Activated CD4-positive, alpha-beta T cell treated with anti-CD3 and anti-CD28 coated beads, Interleukin-10, Interleukin-2, amounts not matched to agents 100 ng/mL and 50 ng/mL, durations not matched to agents 16 hours and 8 hours (primary cell): ENCODE measurements around the gene ZNF675.
A peak's percentile ranks its signal among the peaks of the same experiment; 100 is the strongest.
"Not testable (repeated sequence)": the region's sequence is repeated elsewhere in the genome, so short reads cannot be mapped to it uniquely, and the experiment has no call there.

Experiments
- DNase-seq: peaks from one replicate; pipeline ENCODE4 v3.0.0-alpha.2; 2020

The ZNF675 gene

GRCh38 chr19:23686621-23687423, at the start of gene ZNF675:
Gene ZNF675, minus strand, starts transcription at chr19:23687212. Its CDS starts 179 bp downstream, at chr19:23687033.
- peak; percentile 93 for DNase-seq

DNA sequence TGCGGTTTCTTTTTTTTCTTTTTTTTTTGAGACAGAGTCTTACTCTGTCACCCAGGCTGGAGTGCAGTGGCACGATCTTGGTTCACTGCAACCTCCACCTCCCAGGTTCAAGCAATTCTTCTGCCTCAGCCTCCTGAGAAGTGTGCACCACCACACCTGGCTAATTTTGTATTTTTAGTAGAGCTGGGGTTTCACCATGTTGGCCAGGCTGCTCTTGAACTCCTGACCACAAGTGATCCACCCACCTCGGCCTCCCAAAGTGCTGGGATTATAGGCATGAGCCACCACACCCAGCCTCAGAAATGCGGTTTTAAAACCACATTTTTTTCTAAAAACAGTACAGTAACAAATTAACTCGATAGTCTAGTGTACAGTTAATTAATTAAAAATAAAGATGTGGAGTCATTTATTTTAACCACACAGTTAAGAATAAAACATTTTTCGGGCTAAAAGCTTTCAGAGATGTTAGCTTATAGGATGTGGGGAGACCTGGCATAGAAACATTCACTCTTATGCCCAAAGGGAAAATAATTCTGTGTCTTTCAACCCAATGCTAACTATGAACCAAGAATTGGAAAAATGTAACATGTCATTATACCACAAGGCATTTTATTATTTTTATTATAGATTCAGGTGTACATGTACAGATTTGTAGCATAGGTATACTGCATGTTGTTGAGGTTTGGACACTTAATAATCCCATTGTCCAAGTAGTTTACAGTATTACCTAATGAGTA, 43.9 kb upstream of the ZNF675 start:
- DNase-seq = not testable (repeated sequence)

- not testable (repeated sequence) for DNase-seq
These were observed 37.1 kb upstream of the ZNF675 start for GRCh38 chr19:23724161-23724560.

- DNase-seq = no peak
These were observed 31.8 kb upstream of the ZNF675 start for GRCh38 chr19:23718802-23719201.

DNA sequence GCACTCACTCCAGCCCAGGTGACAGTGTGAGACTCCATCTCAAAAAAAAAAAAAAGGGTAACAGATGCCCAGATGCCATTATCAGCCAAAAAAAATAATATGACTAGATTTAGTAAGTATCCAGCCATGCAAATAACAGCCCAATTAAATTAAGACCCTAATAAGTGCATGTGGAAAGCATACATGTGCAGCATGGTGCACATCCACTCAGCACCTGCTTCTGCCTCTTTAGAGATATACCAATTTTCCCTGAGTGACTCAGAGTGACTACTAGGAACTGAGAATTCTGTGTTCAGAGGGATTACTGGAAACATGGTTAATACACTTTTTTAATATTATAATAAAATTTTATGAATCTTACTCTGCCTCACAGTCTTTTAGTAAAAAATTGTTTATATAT, 29.8 kb upstream of the ZNF675 start:
- DNase-seq = no peak

DNA sequence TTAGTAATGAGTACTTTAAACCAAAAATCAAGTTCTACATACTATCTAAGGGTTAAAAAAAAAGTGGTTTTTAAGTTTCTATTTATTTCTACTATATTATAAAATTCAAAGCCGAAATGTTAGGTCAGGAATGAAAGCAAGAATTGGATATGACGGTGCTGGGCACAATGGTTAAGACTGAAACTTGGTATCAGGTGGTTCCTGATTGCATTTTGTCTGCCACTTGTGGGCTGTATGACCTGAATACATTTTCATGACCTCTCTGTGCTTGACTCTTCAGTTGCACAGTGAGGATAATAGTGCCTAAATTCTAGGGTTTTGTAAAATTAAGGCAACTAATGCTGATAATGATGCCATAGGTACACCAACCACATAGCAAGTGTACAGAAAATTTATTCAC, 22.3 kb upstream of the ZNF675 start:
- no peak for DNase-seq

- no peak for DNase-seq
These were observed 19.6 kb upstream of the ZNF675 start for GRCh38 chr19:23706657-23707056.

DNA sequence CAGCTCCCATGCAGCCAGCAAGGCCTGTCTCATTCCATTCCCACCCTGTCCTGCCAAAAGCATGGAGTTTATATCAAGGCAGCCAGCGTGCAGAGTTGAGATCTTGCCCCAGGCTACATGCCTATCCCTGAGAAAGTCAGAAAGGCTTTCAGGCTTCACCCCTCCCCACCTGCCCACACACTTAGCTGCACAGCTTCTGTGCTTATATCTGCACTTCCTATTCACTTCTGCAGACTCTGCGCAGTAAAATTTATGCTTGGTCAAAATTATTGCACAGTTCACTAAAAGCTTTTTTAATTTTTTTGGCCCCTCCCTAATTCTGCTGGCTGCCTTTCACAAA, 12.5 kb upstream of the ZNF675 start:
- no peak for DNase-seq

DNA sequence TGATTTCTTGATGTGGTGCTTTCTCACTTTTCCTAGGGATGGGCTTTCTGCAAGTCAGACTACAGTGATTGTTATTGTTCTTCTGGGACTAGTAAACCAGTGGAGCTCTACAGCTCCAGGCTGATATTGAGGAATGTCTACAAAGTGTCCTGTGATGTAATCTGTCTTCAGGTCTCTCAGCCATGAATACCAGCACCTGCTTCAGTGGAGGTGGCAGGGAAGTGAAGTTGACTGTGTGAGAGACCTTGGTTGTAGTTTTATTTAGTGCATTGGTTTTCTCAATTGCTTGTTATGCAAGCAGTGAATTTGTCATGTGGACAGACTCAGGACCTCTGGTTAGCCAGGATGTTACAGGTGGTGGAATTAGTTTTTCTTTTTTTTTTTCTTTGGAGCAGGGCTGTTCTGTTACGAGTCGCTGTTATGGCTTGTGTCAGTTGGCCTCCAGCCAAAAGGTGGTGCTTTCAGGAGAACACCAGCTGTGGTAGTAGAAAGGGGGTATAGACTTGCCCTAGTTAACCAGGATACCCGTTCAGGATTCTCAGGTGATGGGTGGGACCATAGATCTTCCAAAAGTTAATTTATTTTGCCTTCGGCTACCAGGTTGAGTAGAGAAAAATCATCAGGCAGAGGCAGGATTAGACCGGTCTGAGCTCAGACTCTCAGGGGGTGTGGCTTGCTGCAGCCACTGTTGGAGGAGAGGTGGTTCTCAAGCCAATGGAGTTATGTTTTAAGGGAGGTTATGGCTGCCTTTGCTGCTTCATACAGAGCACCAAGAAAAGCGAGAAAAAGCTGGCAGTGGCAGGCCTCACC, 11.9 kb upstream of the ZNF675 start:
- no peak for DNase-seq

DNA sequence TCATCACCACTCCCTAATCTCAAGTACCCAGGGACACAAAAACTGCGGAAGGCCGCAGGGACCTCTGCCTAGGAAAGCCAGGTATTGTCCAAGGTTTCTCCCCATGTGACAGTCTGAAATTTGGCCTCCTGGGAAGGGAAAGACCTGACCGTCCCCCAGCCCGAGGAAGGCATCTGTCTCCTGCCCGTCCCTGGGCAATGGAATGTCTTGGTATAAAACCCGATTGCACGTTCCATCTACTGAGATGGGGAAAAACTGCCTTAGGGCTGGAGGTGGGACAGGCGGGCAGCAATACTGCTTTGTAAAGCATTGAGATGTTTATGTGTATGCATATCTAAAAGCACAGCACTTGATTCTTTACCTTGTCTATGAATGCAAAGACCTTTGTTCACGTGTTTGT, 5.9 kb upstream of the ZNF675 start:
- DNase-seq = not testable (repeated sequence)

- DNase-seq = no peak
These were observed 13.9 kb downstream of the ZNF675 start for GRCh38 chr19:23673132-23673531.

- DNase-seq = not testable (repeated sequence)
These were observed 18.4 kb downstream of the ZNF675 start for GRCh38 chr19:23668606-23669005.

GRCh38 chr19:23665651-23666410, 21.2 kb downstream of the ZNF675 start:
- DNase-seq = no peak

GRCh38 chr19:23649817-23650216, 37.2 kb downstream of the ZNF675 start:
- not testable (repeated sequence) for DNase-seq
